IMR-90 (cell line): ENCODE results near the gene MMP10. TPM values are rescaled to one million over a fixed set of nuclear protein-coding genes. Genes with fewer than 3 reads are reported as not detected.

Experiments used
- ATAC-seq: fragments of 200-7000 bp; cut with Tn5 transposase; 2 replicates; pipeline ENCODE4 v1.9.1; 2020; ENCODE audit warnings: low read depth, mild to moderate bottlenecking, moderate library complexity
- BruUV-seq: library from RNA; stranded (reverse); fragments of 400-500 nt; replicated peaks from 2 replicates; lab custom pipeline; 2021; lab: Mats Ljungman, UMichigan
- CTCF ChIA-PET: fragments of 300-600 bp; formaldehyde crosslinking; extraction: SDS; loops from one replicate; lab custom pipeline; 2021; ENCODE audit warnings: antibody characterized with exemption; lab: Yijun Ruan, JAX
- POLR2A ChIA-PET: fragments of 300-600 bp; sonication (Branson Sonifier 250); formaldehyde crosslinking; loops from one replicate; lab custom pipeline; 2022; ENCODE audit warnings: antibody characterized with exemption; ENCODE audit not compliant: unreplicated experiment; lab: Charles Lee
- DNase-seq: peaks from one replicate; pipeline ENCODE4 v3.0.0; 2013
- H2AFZ ChIP-seq: replicated peaks from 2 replicates; pipeline ENCODE3; 2013; ENCODE audit warnings: low read length, mild to moderate bottlenecking; ENCODE audit not compliant: poor library complexity
- H2AK5ac ChIP-seq: 2 replicates; pipeline ENCODE4 v1.6.1; 2013; ENCODE audit warnings: low read depth, low read length, inconsistent platforms
- H2AK9ac ChIP-seq: replicated peaks from 2 replicates; pipeline ENCODE3; 2013; ENCODE audit warnings: mild to moderate bottlenecking, low read depth, low read length, moderate library complexity; ENCODE audit not compliant: poor library complexity
- H2BK120ac ChIP-seq: 2 replicates; pipeline ENCODE4 v1.6.1; 2013; ENCODE audit warnings: low read depth, low read length, inconsistent platforms
- H2BK15ac ChIP-seq: 3 replicates; pipeline ENCODE4 v1.6.1; 2013; ENCODE audit warnings: low read depth, low read length, inconsistent platforms
- H2BK20ac ChIP-seq: 2 replicates; pipeline ENCODE4 v1.6.1; 2013; ENCODE audit warnings: low read depth, mild to moderate bottlenecking, inconsistent platforms, low read length, moderate library complexity
- H2BK5ac ChIP-seq: 2 replicates; pipeline ENCODE4 v1.6.1; 2013; ENCODE audit warnings: mild to moderate bottlenecking, low read depth, low read length, inconsistent platforms; ENCODE audit not compliant: poor library complexity, severe bottlenecking
- H3K14ac ChIP-seq: replicated peaks from 2 replicates; pipeline ENCODE4 v1.6.1; 2013; ENCODE audit warnings: low read depth, low read length, inconsistent platforms
- H3K18ac ChIP-seq: 2 replicates; pipeline ENCODE4 v1.6.1; 2013; ENCODE audit warnings: low read depth, low read length, control low read depth
- H3K23ac ChIP-seq: 2 replicates; pipeline ENCODE4 v1.6.1; 2013; ENCODE audit warnings: low read depth, low read length, inconsistent platforms
- H3K27ac ChIP-seq: 2 replicates; pipeline ENCODE4 v1.5.1; 2013; ENCODE audit warnings: mild to moderate bottlenecking, control low read depth, low read length; ENCODE audit not compliant: insufficient read depth
- H3K27me3 ChIP-seq: 2 replicates; pipeline ENCODE4 v1.6.1; 2013; ENCODE audit warnings: low read length; ENCODE audit not compliant: control insufficient read depth, insufficient read depth
- H3K36me3 ChIP-seq: 2 replicates; pipeline ENCODE4 v1.6.1; 2013; ENCODE audit warnings: low read length, mixed read lengths; ENCODE audit not compliant: control insufficient read depth, insufficient read depth
- H3K4ac ChIP-seq: 2 replicates; pipeline ENCODE4 v1.6.1; 2013; ENCODE audit warnings: low read depth, low read length, inconsistent platforms
- H3K4me1 ChIP-seq: 2 replicates; pipeline ENCODE4 v1.6.1; 2013; ENCODE audit warnings: low read length, mixed read lengths; ENCODE audit not compliant: control insufficient read depth, insufficient read depth
- H3K4me2 ChIP-seq: 2 replicates; pipeline ENCODE4 v1.6.1; 2013; ENCODE audit warnings: low read depth, mild to moderate bottlenecking, control low read depth, low read length, moderate library complexity
- H3K4me3 ChIP-seq: 2 replicates; pipeline ENCODE4 v1.5.1; 2013; ENCODE audit warnings: low read depth, mild to moderate bottlenecking, control low read depth, low read length, moderate library complexity; ENCODE audit not compliant: insufficient read depth
- H3K56ac ChIP-seq: 2 replicates; pipeline ENCODE4 v1.6.1; 2013; ENCODE audit warnings: low read length, inconsistent platforms; ENCODE audit not compliant: insufficient read depth; ENCODE audit errors: extremely low read depth
- H3K79me1 ChIP-seq, 2 experiments: 2 replicates each; pipeline ENCODE4 v1.6.1; 2013; ENCODE audit warnings: low read length in 2 of 2, inconsistent platforms in 1 of 2, low read depth in 1 of 2
- H3K9ac ChIP-seq: 2 replicates; pipeline ENCODE4 v1.6.1; 2013; ENCODE audit warnings: low read depth, low read length, control low read depth
- H3K9me1 ChIP-seq: 2 replicates; pipeline ENCODE4 v1.6.1; 2013; ENCODE audit warnings: low read length, inconsistent platforms; ENCODE audit not compliant: insufficient read depth
- H3K9me3 ChIP-seq: 2 replicates; pipeline ENCODE4 v1.6.1; 2013; ENCODE audit warnings: low read length; ENCODE audit not compliant: control insufficient read depth, insufficient read depth
- H4K20me1 ChIP-seq: 2 replicates; pipeline ENCODE4 v1.6.1; 2013; ENCODE audit warnings: low read length, inconsistent platforms; ENCODE audit not compliant: insufficient read depth
- H4K5ac ChIP-seq: 2 replicates; pipeline ENCODE4 v1.6.1; 2013; ENCODE audit warnings: mild to moderate bottlenecking, low read depth, low read length, control low read depth
- H4K8ac ChIP-seq, 2 experiments: 2 replicates each; pipeline ENCODE4 v1.6.1; 2013; ENCODE audit warnings: low read depth in 2 of 2, low read length in 2 of 2, control low read depth in 1 of 2, inconsistent platforms in 1 of 2
- H4K91ac ChIP-seq: 2 replicates; pipeline ENCODE4 v1.6.1; 2013; ENCODE audit warnings: low read depth, low read length, inconsistent platforms; ENCODE audit not compliant: insufficient read depth
- CEBPB ChIP-seq: IDR thresholded peaks from 2 replicates; pipeline ENCODE4 v1.6.1; 2012; ENCODE audit warnings: low read depth, low read length, improper control_type of control experiment
- CHD1 ChIP-seq: IDR thresholded peaks from 2 replicates; pipeline ENCODE4 v1.6.1; 2012; ENCODE audit warnings: low read depth, low read length, improper control_type of control experiment
- FOS ChIP-seq: fragments of 150-350 bp; IDR thresholded peaks from 2 replicates; pipeline ENCODE4 v1.6.1; 2016; ENCODE audit warnings: low read depth, low read length
- MAFK ChIP-seq: IDR thresholded peaks from 2 replicates; pipeline ENCODE4 v1.6.1; 2012; ENCODE audit warnings: low read depth, low read length, improper control_type of control experiment
- MAZ ChIP-seq: IDR thresholded peaks from 2 replicates; pipeline ENCODE4 v1.6.1; 2012; ENCODE audit warnings: low read depth, mild to moderate bottlenecking, low read length, improper control_type of control experiment, moderate library complexity, borderline replicate concordance
- POLR2A ChIP-seq: IDR thresholded peaks from 2 replicates; pipeline ENCODE4 v1.6.1; 2012; ENCODE audit warnings: mild to moderate bottlenecking, low read depth, low read length
- RFX5 ChIP-seq: IDR thresholded peaks from 2 replicates; pipeline ENCODE4 v1.8.0; 2012; ENCODE audit warnings: low read depth, mild to moderate bottlenecking, low read length, moderate library complexity
- SMC3 ChIP-seq: fragments of 150-350 bp; IDR thresholded peaks from 2 replicates; pipeline ENCODE4 v1.6.1; 2016; ENCODE audit warnings: low read depth, mild to moderate bottlenecking, antibody characterized with exemption, low read length, moderate library complexity
- WGBS, 2 experiments: methylation state at CpG; one replicate each; pipeline versions ENCODE4 v1.1.5 to v1.1.7; 2013; ENCODE audit warnings: missing lambda C conversion rate in 2 of 2; ENCODE audit not compliant: insufficient read length in 1 of 2; ENCODE audit errors: extremely low coverage in 2 of 2; 5-methylcytosine and 5-hydroxymethylcytosine counted together
- dilution Hi-C: fragments of 300-500 bp; cut with HindIII; formaldehyde crosslinking; loops from one replicate; pipeline ENCODE4 v1.14.3; 2018; ENCODE audit warnings: low sequenced_read_pairs; ENCODE audit not compliant: unreplicated experiment
- in situ Hi-C: fragments of 300-500 bp; cut with MboI; formaldehyde crosslinking; loops from 3 replicates; pipeline ENCODE4 v1.14.3; 2019; ENCODE audit warnings: low sequenced_read_pairs, inconsistent platforms, mixed read lengths
- intact Hi-C: fragments of 100-400 bp; cut with micrococcal nuclease; formaldehyde crosslinking; loops from 2 replicates; pipeline ENCODE4 v1.10.0; 2022
- polyA plus RNA-seq, 3 experiments: library from polyadenylated mRNA; depleted of rRNA; stranded (reverse); fragments of >200 nt; gene quantifications; 2 replicates each; pipeline ENCODE4 v1.2.3, GENCODE V29; 2012; ENCODE audit warnings: low replicate concordance in 1 of 3
- total RNA-seq: library from RNA; depleted of rRNA; stranded (reverse); fragments of >200 nt; gene quantifications from 2 replicates; pipeline ENCODE4 v1.2.3, GENCODE V29; 2012

Gene MMP10
- total and polyA plus RNA-seq, 2 of the 4 experiments (the other 2 are of a cell fraction), result not detected

- Histone ChIP-seq H3K27me3 (no peaks in the 10 kb centered on the region), H4K20me1 (no peaks in the 10 kb centered on the region), H2AK9ac (no peak overlapping the region), H3K4me1 (no peaks in the 10 kb centered on the region), H4K91ac (no peak overlapping the region), H3K36me3 (no peaks in the 10 kb centered on the region), H3K79me1 (no peaks in the 10 kb centered on the region), H2BK5ac (no peak overlapping the region), H3K4ac (no peak overlapping the region), H2BK120ac (no peak overlapping the region), H3K9me1 (no peaks in the 10 kb centered on the region), H2BK20ac (no peak overlapping the region), H3K4me3 (no peak overlapping the region), H3K9ac (no peak overlapping the region), H2AK5ac (no peak overlapping the region), H2BK15ac (no peak overlapping the region), H4K8ac (no peak overlapping the region), H3K23ac (no peak overlapping the region), H4K5ac (no peak overlapping the region), H3K56ac (no peak overlapping the region), H3K9me3 (no peaks in the 10 kb centered on the region), H3K18ac (no peak overlapping the region), H3K27ac (no peak overlapping the region), H3K4me2 (no peak overlapping the region), H3K14ac (no peak overlapping the region), H2AFZ (no peak overlapping the region)
- WGBS, 2 experiments, result 83% methylated on average over 4 of the region's 8 CpGs; no CpG with 5 or more reads in 1 of the 2 experiments
- DNase-seq (peak; percentile 27), ATAC-seq (no peak)
- no TSS peak for BruUV-seq
- ChIA-PET POLR2A (no interaction called here), CTCF (interaction anchor here (1.0 kb wide), 1 partner anchor 219 kb away, joined by 3 read pairs; no protein-coding TSS in a partner anchor)
- dilution Hi-C loops (no loop called here), in situ Hi-C loops (no loop called here), intact Hi-C loops (no loop called here)
- TF ChIP-seq POLR2A (no peak), SMC3 (no peak), CEBPB (no peak), CHD1 (no peak), MAFK (no peak), MAZ (no peak), FOS (no peak), RFX5 (no peak)
Observed at GRCh38 chr11:102788334-102788995, 8.0 kb upstream of the MMP10 start.
